GM23338 (cell line): Measurements from ENCODE around the gene CHCT1. TPM values are rescaled to one million over a fixed set of nuclear protein-coding genes. Genes with fewer than 3 reads are reported as not detected.

Experiments used
- ATAC-seq: fragments of 200-7000 bp; cut with Tn5 transposase; 3 replicates; pipeline ENCODE4 v1.9.1; 2020
- DNase-seq: peaks from one replicate; pipeline ENCODE4 v3.0.0-alpha.2; 2015; ENCODE audit warnings: low spot score
- H2AFZ ChIP-seq: fragments of 200-600 bp; sonication (generic); 2 replicates; pipeline ENCODE4 v1.8.0; 2016; ENCODE audit warnings: antibody characterized with exemption, mild to moderate bottlenecking, moderate library complexity
- H3F3A ChIP-seq: fragments of 200-600 bp; sonication (generic); replicated peaks from 2 replicates; pipeline ENCODE4 v1.8.0; 2017; ENCODE audit warnings: antibody characterized with exemption, mixed run types, low read depth
- H3K27ac ChIP-seq: fragments of 200-600 bp; sonication (generic); 2 replicates; pipeline ENCODE4 v1.6.1; 2016; ENCODE audit warnings: low read depth
- H3K27me3 ChIP-seq: fragments of 200-600 bp; sonication (generic); 2 replicates; pipeline ENCODE4 v1.8.0; 2016; ENCODE audit warnings: mild to moderate bottlenecking, mixed run types, moderate library complexity; ENCODE audit not compliant: insufficient read depth
- H3K36me3 ChIP-seq: fragments of 200-600 bp; sonication (generic); 2 replicates; pipeline ENCODE4 v1.8.0; 2016; ENCODE audit warnings: mild to moderate bottlenecking; ENCODE audit not compliant: insufficient read depth
- H3K4me1 ChIP-seq: fragments of 200-600 bp; sonication (generic); 2 replicates; pipeline ENCODE4 v1.8.0; 2016; ENCODE audit warnings: mild to moderate bottlenecking, moderate library complexity; ENCODE audit not compliant: insufficient read depth
- H3K4me2 ChIP-seq: fragments of 200-600 bp; sonication (generic); 2 replicates; pipeline ENCODE4 v1.7.1; 2017; ENCODE audit warnings: mixed run types
- H3K4me3 ChIP-seq: fragments of 200-600 bp; sonication (generic); 2 replicates; pipeline ENCODE4 v1.6.1; 2016; ENCODE audit warnings: mixed run types
- H3K79me2 ChIP-seq: fragments of 200-600 bp; sonication (generic); replicated peaks from 2 replicates; pipeline ENCODE4 v1.8.0; 2017; ENCODE audit warnings: mild to moderate bottlenecking; ENCODE audit not compliant: insufficient read depth
- H3K9me2 ChIP-seq: fragments of 200-600 bp; sonication (generic); 2 replicates; pipeline ENCODE4 v1.8.0; 2017; ENCODE audit not compliant: insufficient read depth
- H4K20me1 ChIP-seq: fragments of 200-600 bp; sonication (generic); replicated peaks from 2 replicates; pipeline ENCODE4 v1.8.0; 2017; ENCODE audit warnings: mild to moderate bottlenecking; ENCODE audit not compliant: insufficient read depth
- H3K27ac Mint-ChIP-seq: 2 replicates; pipeline ENCODE4 v1.8.0; 2020; ENCODE audit warnings: inconsistent platforms, mild to moderate bottlenecking, moderate library complexity, mixed read lengths
- H3K27me3 Mint-ChIP-seq: 3 replicates; pipeline ENCODE4 v1.8.0; 2022; ENCODE audit warnings: low read depth, mild to moderate bottlenecking, moderate library complexity, mixed read lengths, inconsistent platforms; ENCODE audit not compliant: insufficient read depth, poor library complexity
- H3K36me3 Mint-ChIP-seq: 3 replicates; pipeline ENCODE4 v1.8.0; 2021; ENCODE audit warnings: low read depth, mild to moderate bottlenecking, inconsistent platforms, moderate library complexity, mixed read lengths
- H3K4me1 Mint-ChIP-seq: 3 replicates; pipeline ENCODE4 v1.8.0; 2020; ENCODE audit warnings: mild to moderate bottlenecking, inconsistent platforms, mixed read lengths
- H3K4me3 Mint-ChIP-seq: 3 replicates; pipeline ENCODE4 v1.8.0; 2021; ENCODE audit warnings: moderate library complexity, mild to moderate bottlenecking, inconsistent platforms, mixed read lengths
- H3K9me3 Mint-ChIP-seq: 3 replicates; pipeline ENCODE4 v1.8.0; 2020; ENCODE audit warnings: moderate library complexity, mild to moderate bottlenecking, inconsistent platforms, mixed read lengths
- CREB1 ChIP-seq: fragments of 250-450 bp; sonication (Bioruptor Pico); IDR thresholded peaks from 2 replicates; pipeline ENCODE4 v1.5.0; 2020; ENCODE audit warnings: low read depth, mild to moderate bottlenecking, moderate library complexity
- CTCF ChIP-seq, 2 experiments: fragments of 200-600 bp in 1 of 2; sonication (generic) in 1 of 2; conservative IDR thresholded peaks; 2 replicates each; pipeline versions ENCODE4 v1.5.1 to v1.6.1; 2016 to 2017; ENCODE audit warnings: antibody characterized with exemption in 2 of 2, low read depth in 2 of 2, mild to moderate bottlenecking in 2 of 2, moderate library complexity in 1 of 2
- ETS1 ChIP-seq: IDR thresholded peaks from 2 replicates; pipeline ENCODE4 v1.6.1; 2016; ENCODE audit warnings: antibody characterized with exemption
- EZH2 ChIP-seq: fragments of 200-600 bp; sonication (generic); IDR thresholded peaks from one replicate; pipeline ENCODE4 v1.8.0; 2017; ENCODE audit warnings: antibody characterized with exemption, mild to moderate bottlenecking, low read depth; ENCODE audit not compliant: unreplicated experiment
- EZH2phosphoT487 ChIP-seq: fragments of 200-600 bp; sonication (generic); IDR thresholded peaks from one replicate; pipeline ENCODE4 v1.8.1; 2018; ENCODE audit warnings: antibody characterized with exemption; ENCODE audit not compliant: unreplicated experiment
- JUNB ChIP-seq: IDR thresholded peaks from one replicate; pipeline ENCODE4 v1.6.1; 2016; ENCODE audit warnings: antibody characterized with exemption; ENCODE audit not compliant: unreplicated experiment
- REST ChIP-seq: IDR thresholded peaks from one replicate; pipeline ENCODE4 v1.6.1; 2018; ENCODE audit warnings: antibody characterized with exemption; ENCODE audit not compliant: unreplicated experiment
- STAT1 ChIP-seq: IDR thresholded peaks from one replicate; pipeline ENCODE4 v1.6.1; 2016; ENCODE audit warnings: antibody characterized with exemption; ENCODE audit not compliant: unreplicated experiment
- ZNF114 ChIP-seq: fragments of 250-450 bp; sonication (Bioruptor Pico); IDR thresholded peaks from 2 replicates; pipeline ENCODE4 v1.5.0; 2020; ENCODE audit warnings: mild to moderate bottlenecking, moderate library complexity
- ZNF331 ChIP-seq: fragments of 250-450 bp; sonication (Bioruptor Pico); IDR thresholded peaks from 2 replicates; pipeline ENCODE4 v1.5.0; 2020; ENCODE audit warnings: low read depth, mild to moderate bottlenecking, moderate library complexity
- ZNF462 ChIP-seq: fragments of 250-450 bp; sonication (Bioruptor Pico); IDR thresholded peaks from 2 replicates; pipeline ENCODE4 v1.5.0; 2020; ENCODE audit warnings: mild to moderate bottlenecking, moderate library complexity
- polyA plus RNA-seq: library from polyadenylated mRNA; unstranded; fragments of >200 nt; fragmentation: Nextera tagmentation; extraction: Ambion mirVana; gene quantifications from 2 replicates; pipeline ENCODE4 v1.2.1, GENCODE V29; 2016
- total RNA-seq: library from RNA; depleted of rRNA; stranded (reverse); fragments of >200 nt; shearing (Covaris generic); gene quantifications from 2 replicates; pipeline ENCODE4 v1.2.3, GENCODE V29; 2014

The CHCT1 gene
- total and polyA plus RNA-seq, 2 experiments from 2014 or later: 0.61 TPM; not detected in 1

- H2AFZ ChIP-seq: no peak overlapping the region
- H3F3A ChIP-seq: no peaks in the 10 kb centered on the region
- no peak overlapping the region for H3K4me3 Mint-ChIP-seq
- no peak overlapping the region for H3K27ac Mint-ChIP-seq
- H3K4me3 ChIP-seq: no peak overlapping the region
- no peaks in the 10 kb centered on the region for H4K20me1 ChIP-seq
- H3K79me2 ChIP-seq: 0 out of 2 replicates have a peak, but pooled peaks cover 4% of the 10 kb centered on the region
- H3K27me3 Mint-ChIP-seq: peaks cover 3% of the 10 kb centered on the region
- H3K4me2 ChIP-seq: no peak overlapping the region
- no peaks in the 10 kb centered on the region for H3K27me3 ChIP-seq
- H3K9me3 Mint-ChIP-seq: no peaks in the 10 kb centered on the region; the same call in 2 of the 3 replicates
- H3K36me3 ChIP-seq: peaks cover 17% of the 10 kb centered on the region; the same call in 1 of the 2 replicates
- H3K9me2 ChIP-seq: no peaks in the 10 kb centered on the region
- no peaks in the 10 kb centered on the region for H3K4me1 ChIP-seq
- H3K4me1 Mint-ChIP-seq: no peaks in the 10 kb centered on the region
- peaks cover 49% of the 10 kb centered on the region for H3K36me3 Mint-ChIP-seq
- TF ChIP-seq JUNB (no peak), EZH2 (no peak), ZNF331 (CRISPR knock-in tag) (no peak), CTCF (conservative IDR thresholded peaks at IDR 0.05; ENCODE audit: low read depth in 2 of 2) (no peak), ZNF114 (CRISPR knock-in tag) (no peak), STAT1 (no peak), ZNF462 (no peak), EZH2phosphoT487 (no peak), ETS1 (no peak), CREB1 (CRISPR knock-in tag) (no peak), REST (no peak)
- ATAC-seq (no peak), DNase-seq (no peak)
- no peak overlapping the region for H3K27ac ChIP-seq
Observed at GRCh38 chr17:60461584-60461983, 39.3 kb downstream of the CHCT1 start.
